NT2/D1 (cell line): Measurements from ENCODE around the gene MVD.

Experiments
- YY1 ChIP-seq: IDR thresholded peaks from 2 replicates; pipeline ENCODE4 v1.6.1; 2011; ENCODE audit not compliant: insufficient read length, insufficient read depth
- ZNF274 ChIP-seq: IDR thresholded peaks from 2 replicates; pipeline ENCODE4 v1.6.1; 2011; ENCODE audit warnings: mild to moderate bottlenecking, low read depth, low read length

GRCh38 chr16:88632587-88632930 lies 30.3 kb downstream of the MVD start:
- no peak for TF ChIP-seq ZNF274
- TF ChIP-seq YY1 = no peak
